Measurements from ENCODE around the gene CCDC136. TPM values are rescaled to one million over a fixed set of nuclear protein-coding genes. Genes with fewer than 3 reads are reported as not detected.

The CCDC136 gene
- total RNA-seq, 4 donors from 2014 or later, result 20.7 to 36.5 (median 33.7) TPM

DNA sequence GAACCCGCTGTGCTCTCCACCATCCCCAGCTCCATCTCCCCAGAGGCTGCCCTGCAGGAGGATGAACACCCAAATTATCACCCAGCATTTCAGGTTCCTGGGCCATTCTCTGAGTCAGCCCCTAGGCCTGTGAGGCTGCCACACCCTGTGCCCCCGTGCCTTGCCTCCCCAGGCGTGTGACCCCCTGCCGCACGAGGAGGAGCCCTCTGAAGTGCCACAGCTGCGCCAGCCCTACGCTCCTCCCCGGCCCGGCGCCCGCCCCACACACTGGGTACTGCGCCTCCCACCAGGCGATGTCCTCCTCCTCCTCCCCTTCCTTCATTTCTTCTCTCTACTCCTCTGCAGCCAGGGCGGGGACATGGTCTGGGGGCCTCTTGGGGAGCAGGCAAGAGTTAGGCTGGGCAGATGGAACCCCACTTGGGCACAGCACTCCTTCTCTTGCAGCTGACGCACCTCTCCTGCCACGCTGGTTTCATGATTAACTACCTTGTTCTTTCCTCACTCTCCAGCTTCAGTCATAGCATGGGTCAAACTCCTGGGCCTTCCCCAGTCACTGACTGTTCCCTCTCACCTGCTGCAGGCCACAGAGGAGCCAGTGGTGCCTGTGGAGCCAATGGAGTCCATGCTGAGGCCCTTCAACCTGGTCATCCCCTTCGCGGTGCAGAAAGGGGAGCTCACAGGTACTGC is 58.2 kb downstream of the CCDC136 start:
- Histone ChIP-seq H3K27me3 (no peaks in the 10 kb centered on the region), H3K4me1 (no peaks in the 10 kb centered on the region), H3K36me3 (peaks cover 86 to 100% (median 99%) of the 10 kb centered on the region in 4 donors), H3K4me3 (no peak overlapping the region), H3K27ac (replicated peaks in 1 of 4) (peak overlapping the region in 2 of 4 donors; percentile 32 to 34), H3K9me3 (no peaks in the 10 kb centered on the region)
- TF ChIP-seq POLR2A (IDR thresholded peaks at IDR 0.05; ENCODE audit: low read depth) (no peak), EP300 (IDR thresholded peaks at IDR 0.05) (no peak)
- intact Hi-C loops (cut with DNase I), result no loop called here
- 86% methylated on average over 18 of the region's 18 CpGs for WGBS
- DNase-seq (ENCODE audit: extremely low spot score), result no peak

DNA sequence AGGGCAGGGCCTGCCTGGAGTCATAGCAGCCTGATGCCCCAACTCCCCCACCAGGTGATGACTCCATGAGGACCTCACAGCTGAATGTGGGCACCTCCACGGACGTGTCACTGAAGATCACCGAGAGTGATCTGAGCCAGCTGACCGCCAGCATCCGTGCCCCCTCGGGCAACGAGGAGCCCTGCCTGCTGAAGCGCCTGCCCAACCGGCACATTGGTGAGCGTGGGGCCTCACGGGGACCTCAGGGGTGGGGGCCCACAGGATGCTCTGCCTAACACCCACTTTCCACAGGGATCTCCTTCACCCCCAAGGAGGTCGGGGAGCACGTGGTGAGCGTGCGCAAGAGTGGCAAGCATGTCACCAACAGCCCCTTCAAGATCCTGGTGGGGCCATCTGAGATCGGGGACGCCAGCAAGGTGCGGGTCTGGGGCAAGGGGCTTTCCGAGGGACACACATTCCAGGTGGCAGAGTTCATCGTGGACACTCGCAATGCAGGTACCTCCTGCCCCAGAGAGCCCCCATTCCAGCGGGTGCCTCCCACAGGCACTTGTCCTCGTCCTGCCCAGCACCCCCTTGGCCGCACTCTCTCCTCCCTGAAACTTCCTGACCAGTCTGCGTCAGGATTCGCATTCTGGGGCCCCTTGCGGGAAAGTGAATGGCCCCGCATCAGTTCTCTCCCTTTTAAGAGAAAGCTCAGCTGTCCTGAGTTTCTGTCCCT is 60.9 kb downstream of the CCDC136 start:
- Histone ChIP-seq H3K27ac (replicated peaks in 1 of 4) (peak overlapping the region in 3 of 4 donors; percentile 16 to 53 (median 44)), H3K36me3 (peaks cover 90 to 97% (median 97%) of the 10 kb centered on the region in 4 donors)

DNA sequence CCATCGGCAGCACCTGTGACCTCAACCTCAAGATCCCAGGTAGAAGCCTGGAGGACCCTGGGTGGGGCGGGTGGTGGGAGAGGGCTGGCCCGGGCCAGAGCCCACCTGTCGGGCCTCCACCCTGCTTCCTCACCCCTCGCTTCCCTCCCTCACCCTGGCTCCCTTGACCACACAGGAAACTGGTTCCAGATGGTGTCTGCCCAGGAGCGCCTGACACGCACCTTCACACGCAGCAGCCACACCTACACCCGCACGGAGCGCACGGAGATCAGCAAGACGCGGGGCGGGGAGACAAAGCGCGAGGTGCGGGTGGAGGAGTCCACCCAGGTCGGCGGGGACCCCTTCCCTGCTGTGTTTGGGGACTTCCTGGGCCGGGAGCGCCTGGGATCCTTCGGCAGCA is 62.0 kb downstream of the CCDC136 start:
- peak overlapping the region in 3 of 4 donors; percentile 16 to 53 (median 44) for H3K27ac ChIP-seq (replicated peaks in 1 of 4)
- H3K27me3 ChIP-seq, result no peaks in the 10 kb centered on the region
- peaks cover 4 to 18% (median 16%) of the 10 kb centered on the region in 4 donors for H3K4me1 ChIP-seq
- intact Hi-C loops (cut with DNase I), result no loop called here
- 83% methylated on average over 19 of the region's 23 CpGs for WGBS
- H3K36me3 ChIP-seq, result peaks cover 79 to 96% (median 94%) of the 10 kb centered on the region in 4 donors
- TF ChIP-seq, protein P1, sequence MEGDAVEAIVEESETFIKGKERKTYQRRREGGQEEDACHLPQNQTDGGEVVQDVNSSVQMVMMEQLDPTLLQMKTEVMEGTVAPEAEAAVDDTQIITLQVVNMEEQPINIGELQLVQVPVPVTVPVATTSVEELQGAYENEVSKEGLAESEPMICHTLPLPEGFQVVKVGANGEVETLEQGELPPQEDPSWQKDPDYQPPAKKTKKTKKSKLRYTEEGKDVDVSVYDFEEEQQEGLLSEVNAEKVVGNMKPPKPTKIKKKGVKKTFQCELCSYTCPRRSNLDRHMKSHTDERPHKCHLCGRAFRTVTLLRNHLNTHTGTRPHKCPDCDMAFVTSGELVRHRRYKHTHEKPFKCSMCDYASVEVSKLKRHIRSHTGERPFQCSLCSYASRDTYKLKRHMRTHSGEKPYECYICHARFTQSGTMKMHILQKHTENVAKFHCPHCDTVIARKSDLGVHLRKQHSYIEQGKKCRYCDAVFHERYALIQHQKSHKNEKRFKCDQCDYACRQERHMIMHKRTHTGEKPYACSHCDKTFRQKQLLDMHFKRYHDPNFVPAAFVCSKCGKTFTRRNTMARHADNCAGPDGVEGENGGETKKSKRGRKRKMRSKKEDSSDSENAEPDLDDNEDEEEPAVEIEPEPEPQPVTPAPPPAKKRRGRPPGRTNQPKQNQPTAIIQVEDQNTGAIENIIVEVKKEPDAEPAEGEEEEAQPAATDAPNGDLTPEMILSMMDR (IDR thresholded peaks at IDR 0.05), result no peak
- TF ChIP-seq POLR2AphosphoS5 (IDR thresholded peaks at IDR 0.05) (no peak), EP300 (IDR thresholded peaks at IDR 0.05) (no peak), POLR2A (IDR thresholded peaks at IDR 0.05; ENCODE audit: low read depth) (no peak)
- H3K9me3 ChIP-seq, result no peaks in the 10 kb centered on the region
- H3K4me3 ChIP-seq, result no peak overlapping the region
- DNase-seq (ENCODE audit: extremely low spot score), result no peak

More for the DNA sequence above, 60.9 kb downstream of the CCDC136 start:
- Histone ChIP-seq H3K27me3 (no peaks in the 10 kb centered on the region), H3K4me1 (peaks cover 0 to 9% (median 7%) of the 10 kb centered on the region in 4 donors), H3K9me3 (no peaks in the 10 kb centered on the region), H3K4me3 (no peak overlapping the region)
- no peak for DNase-seq (ENCODE audit: extremely low spot score)
- WGBS, result 92% methylated on average over 17 of the region's 28 CpGs
- TF ChIP-seq, protein P1 (IDR thresholded peaks at IDR 0.05), result no peak
- no peak for TF ChIP-seq POLR2A (IDR thresholded peaks at IDR 0.05; ENCODE audit: low read depth)
- TF ChIP-seq POLR2AphosphoS5 (IDR thresholded peaks at IDR 0.05), result no peak
- no peak for TF ChIP-seq EP300 (IDR thresholded peaks at IDR 0.05)
- intact Hi-C loops (cut with DNase I), result no loop called here

DNA sequence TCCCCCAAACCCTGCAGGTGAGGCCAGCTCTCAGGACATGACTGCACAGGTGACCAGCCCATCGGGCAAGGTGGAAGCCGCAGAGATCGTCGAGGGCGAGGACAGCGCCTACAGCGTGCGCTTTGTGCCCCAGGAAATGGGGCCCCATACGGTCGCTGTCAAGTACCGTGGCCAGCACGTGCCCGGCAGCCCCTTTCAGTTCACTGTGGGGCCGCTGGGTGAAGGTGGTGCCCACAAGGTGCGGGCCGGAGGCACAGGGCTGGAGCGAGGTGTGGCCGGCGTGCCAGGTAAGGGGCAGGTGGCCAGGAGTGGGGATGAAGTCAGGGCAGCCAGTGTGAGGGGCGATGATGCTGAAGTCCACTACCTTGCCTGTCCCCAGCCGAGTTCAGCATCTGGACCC is 62.6 kb downstream of the CCDC136 start:
- no peak for TF ChIP-seq POLR2AphosphoS5 (IDR thresholded peaks at IDR 0.05)
- TF ChIP-seq EP300 (IDR thresholded peaks at IDR 0.05), result no peak
- TF ChIP-seq, protein P1 (IDR thresholded peaks at IDR 0.05), result no peak
- intact Hi-C loops (cut with DNase I), result no loop called here
- Histone ChIP-seq H3K36me3 (peaks cover 73 to 93% (median 91%) of the 10 kb centered on the region in 4 donors), H3K4me1 (peaks cover 10 to 24% (median 22%) of the 10 kb centered on the region in 4 donors), H3K27me3 (no peaks in the 10 kb centered on the region), H3K4me3 (no peak overlapping the region), H3K27ac (replicated peaks in 1 of 4) (peak overlapping the region in 1 of 4 donors; percentile 10), H3K9me3 (no peaks in the 10 kb centered on the region)
- WGBS, result 93% methylated on average over 18 of the region's 21 CpGs
- DNase-seq (ENCODE audit: extremely low spot score), result no peak

DNA sequence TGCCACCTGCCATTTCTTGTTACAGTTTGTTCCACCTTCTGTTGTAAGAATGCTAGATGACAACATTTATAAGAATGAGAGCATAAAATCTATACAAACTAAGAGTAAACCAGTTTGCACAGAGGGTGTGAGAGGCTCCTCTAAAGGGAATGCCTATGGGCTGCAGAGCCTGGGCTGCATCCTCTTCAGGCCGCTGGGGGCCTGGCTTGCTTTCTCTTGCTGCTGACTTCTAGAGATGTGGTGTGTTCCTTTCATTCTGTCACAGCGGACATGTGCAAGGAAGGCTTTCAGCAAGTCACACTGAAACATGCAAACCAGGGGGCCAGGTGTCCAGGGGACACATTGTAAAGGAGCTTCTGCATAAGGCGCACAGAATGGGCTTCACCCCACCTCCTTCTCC is 63.8 kb downstream of the CCDC136 start:
- no peak for DNase-seq (ENCODE audit: extremely low spot score)
- Histone ChIP-seq H3K27me3 (no peaks in the 10 kb centered on the region), H3K4me3 (no peak overlapping the region), H3K27ac (replicated peaks in 1 of 4) (peak overlapping the region in 1 of 4 donors; percentile 42), H3K4me1 (peaks cover 22 to 35% (median 33%) of the 10 kb centered on the region in 4 donors), H3K9me3 (no peaks in the 10 kb centered on the region), H3K36me3 (peaks cover 63 to 81% (median 79%) of the 10 kb centered on the region in 4 donors)
- no peak for TF ChIP-seq POLR2A (IDR thresholded peaks at IDR 0.05; ENCODE audit: low read depth)
- TF ChIP-seq, protein P1 (IDR thresholded peaks at IDR 0.05), result no peak
- no peak for TF ChIP-seq POLR2AphosphoS5 (IDR thresholded peaks at IDR 0.05)
- TF ChIP-seq EP300 (IDR thresholded peaks at IDR 0.05), result no peak
- intact Hi-C loops (cut with DNase I), result no loop called here
- 60% methylated on average over 2 of the region's 3 CpGs for WGBS

All from esophagus muscularis mucosa (tissue), 4 donors.